OCI-LY3 (cell line): ENCODE results near the gene NFAM1.

Source experiments
- H2AFZ ChIP-seq: fragments of 200-600, 300-600 bp; shearing (Covaris generic); 2 replicates; pipeline ENCODE4 v1.6.0; 2014; ENCODE audit warnings: antibody characterized with exemption, low read depth, low read length
- H3K27ac ChIP-seq: fragments of 200-600, 300-600 bp; sonication (generic); 2 replicates; pipeline ENCODE4 v1.5.1; 2014; ENCODE audit warnings: mild to moderate bottlenecking, low read length, moderate library complexity, mixed read lengths
- H3K27me3 ChIP-seq: fragments of 200-600, 300-600 bp; sonication (generic); 2 replicates; pipeline ENCODE4 v1.6.1; 2014; ENCODE audit warnings: low read depth, low read length, mixed read lengths
- H3K36me3 ChIP-seq: fragments of 200-600, 300-600 bp; sonication (generic); replicated peaks from 2 replicates; pipeline ENCODE3; 2014; ENCODE audit warnings: low read depth, low read length, mixed read lengths
- H3K4me1 ChIP-seq: fragments of 300-600, 200-600 bp; sonication (generic); 2 replicates; pipeline ENCODE4 v1.6.1; 2014; ENCODE audit warnings: low read length, mixed read lengths
- H3K4me2 ChIP-seq: fragments of 200-600, 300-600 bp; sonication (generic); 2 replicates; pipeline ENCODE4 v1.6.1; 2014; ENCODE audit warnings: low read length, mixed read lengths
- H3K4me3 ChIP-seq: fragments of 300-600, 200-600 bp; sonication (generic); 2 replicates; pipeline ENCODE4 v1.5.1; 2014; ENCODE audit warnings: antibody characterized with exemption, mild to moderate bottlenecking, low read length, moderate library complexity
- H3K79me2 ChIP-seq: fragments of 300-600, 200-600 bp; shearing (Covaris generic); 2 replicates; pipeline ENCODE4 v1.6.1; 2014; ENCODE audit warnings: mild to moderate bottlenecking, low read length, mixed read lengths
- H3K9ac ChIP-seq: fragments of 300-600, 200-600 bp; shearing (Covaris generic); 2 replicates; pipeline ENCODE4 v1.6.0; 2014; ENCODE audit warnings: mild to moderate bottlenecking, low read length, moderate library complexity
- H3K9me3 ChIP-seq: fragments of 200-600, 300-600 bp; shearing (Covaris generic); 2 replicates; pipeline ENCODE4 v1.6.1; 2014; ENCODE audit warnings: low read length, mixed read lengths; ENCODE audit not compliant: insufficient read depth
- H4K20me1 ChIP-seq: fragments of 200-600, 300-600 bp; sonication (generic); 2 replicates; pipeline ENCODE4 v1.6.1; 2016; ENCODE audit warnings: low read length, mixed read lengths; ENCODE audit not compliant: insufficient read depth
- CTCF ChIP-seq: fragments of 200-600, 300-600 bp; sonication (generic); IDR thresholded peaks from 2 replicates; pipeline ENCODE4 v1.5.1; 2014; ENCODE audit warnings: antibody characterized with exemption, low read length, low read depth
- EZH2phosphoT487 ChIP-seq: fragments of 200-600 bp; shearing (Covaris generic); IDR thresholded peaks from 2 replicates; pipeline ENCODE4 v1.6.1; 2018; ENCODE audit warnings: antibody characterized with exemption, mixed run types, low read depth

Gene NFAM1

GRCh38 chr22:42461511-42461910 lies 29.3 kb upstream of the NFAM1 start:
- no peak for TF ChIP-seq EZH2phosphoT487
- Histone ChIP-seq H3K27ac (no peak overlapping the region), H3K4me2 (no peak overlapping the region), H3K4me1 (peaks cover 11% of the 10 kb centered on the region), H3K27me3 (peaks cover 39% of the 10 kb centered on the region), H3K9me3 (no peaks in the 10 kb centered on the region), H3K36me3 (no peaks in the 10 kb centered on the region), H3K9ac (no peak overlapping the region), H4K20me1 (no peaks in the 10 kb centered on the region), H2AFZ (no peak overlapping the region), H3K4me3 (no peak overlapping the region), H3K79me2 (no peaks in the 10 kb centered on the region)

GRCh38 chr22:42459287-42460063 lies 27.3 kb upstream of the NFAM1 start:
- H3K9ac ChIP-seq = no peak overlapping the region
- TF ChIP-seq EZH2phosphoT487 (no peak), CTCF (no peak)
- no peak overlapping the region for H3K4me2 ChIP-seq

GRCh38 chr22:42452916-42453315 lies 20.7 kb upstream of the NFAM1 start:
- H3K36me3 ChIP-seq = no peaks in the 10 kb centered on the region
- no peak overlapping the region for H2AFZ ChIP-seq
- H3K4me2 ChIP-seq = no peak overlapping the region
- TF ChIP-seq EZH2phosphoT487 (no peak), CTCF (no peak)
- H3K79me2 ChIP-seq = no peaks in the 10 kb centered on the region
- peaks cover 23% of the 10 kb centered on the region for H3K27me3 ChIP-seq
- H3K9me3 ChIP-seq = no peaks in the 10 kb centered on the region
- no peak overlapping the region for H3K27ac ChIP-seq
- no peak overlapping the region for H3K4me3 ChIP-seq
- no peak overlapping the region for H3K9ac ChIP-seq
- H3K4me1 ChIP-seq = peaks cover 5% of the 10 kb centered on the region
- no peaks in the 10 kb centered on the region for H4K20me1 ChIP-seq

More at GRCh38 chr22:42459287-42460063, 27.3 kb upstream of the NFAM1 start:
- Histone ChIP-seq H3K4me1 (peaks cover 11% of the 10 kb centered on the region), H3K27me3 (peaks cover 39% of the 10 kb centered on the region), H3K27ac (no peak overlapping the region), H3K36me3 (no peaks in the 10 kb centered on the region), H3K79me2 (no peaks in the 10 kb centered on the region), H3K9me3 (no peaks in the 10 kb centered on the region), H4K20me1 (no peaks in the 10 kb centered on the region), H3K4me3 (no peak overlapping the region), H2AFZ (no peak overlapping the region)

GRCh38 chr22:42452456-42452855 lies 20.3 kb upstream of the NFAM1 start:
- Histone ChIP-seq H3K4me3 (no peak overlapping the region), H3K9ac (no peak overlapping the region), H3K4me2 (no peak overlapping the region), H3K9me3 (no peaks in the 10 kb centered on the region), H3K27me3 (peaks cover 18% of the 10 kb centered on the region), H3K79me2 (no peaks in the 10 kb centered on the region), H3K4me1 (peaks cover under 1% of the 10 kb centered on the region; the same call in 1 of the 2 replicates), H3K36me3 (no peaks in the 10 kb centered on the region), H2AFZ (no peak overlapping the region), H4K20me1 (no peaks in the 10 kb centered on the region), H3K27ac (no peak overlapping the region)
- no peak for TF ChIP-seq CTCF
- no peak for TF ChIP-seq EZH2phosphoT487
